ENCODE data around the gene FOXP4. TPM values are rescaled to one million over a fixed set of nuclear protein-coding genes. Genes with fewer than 3 reads are reported as not detected.

The FOXP4 gene
- total RNA-seq, 1 experiment from 2014 or later, result 26.0 TPM

DNA sequence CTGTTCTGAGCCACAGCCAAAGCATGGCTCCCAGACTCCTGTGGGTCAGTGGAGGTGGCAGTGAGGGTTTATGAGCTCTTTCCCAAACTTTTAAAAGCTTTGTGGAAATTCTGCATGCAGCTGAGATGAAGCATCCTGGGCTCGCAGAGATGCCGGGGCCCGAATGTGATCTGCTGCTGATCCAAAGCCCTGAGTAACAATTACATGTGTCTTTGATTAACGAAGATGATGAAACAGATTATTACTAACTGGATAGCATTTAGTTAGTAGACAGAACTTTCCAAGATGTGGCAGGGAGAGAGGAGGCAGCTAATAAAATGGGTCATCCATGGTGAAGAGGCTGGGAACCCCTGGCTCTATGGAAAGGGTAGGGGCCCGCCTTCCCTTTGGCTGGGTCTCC lies 48.1 kb downstream of the FOXP4 start:
- Histone ChIP-seq H3K4me3 (no peak overlapping the region), H2AFZ (no peak overlapping the region), H3K9me3 (ENCODE audit: insufficient read depth, low read depth) (no peaks in the 10 kb centered on the region), H3K4me1 (replicated peaks; ENCODE audit: insufficient read depth) (no peaks in the 10 kb centered on the region), H3K4me2 (no peak overlapping the region), H4K20me1 (ENCODE audit: insufficient read depth) (no peaks in the 10 kb centered on the region), H3K79me2 (ENCODE audit: low read depth) (no peaks in the 10 kb centered on the region), H3K27me3 (ENCODE audit: insufficient read depth, low read depth) (no peaks in the 10 kb centered on the region), H3K9me2 (ENCODE audit: insufficient read depth) (no peaks in the 10 kb centered on the region), H3K36me3 (ENCODE audit: low read depth) (no peaks in the 10 kb centered on the region), H3K27ac (no peak overlapping the region), H3F3A (ENCODE audit: insufficient read depth, low read depth) (0 out of 2 replicates have a peak, but pooled peaks cover 7% of the 10 kb centered on the region)
- TF ChIP-seq EZH2 (IDR thresholded peaks at IDR 0.05; ENCODE audit: low read depth), result no peak
- TF ChIP-seq, protein P1, sequence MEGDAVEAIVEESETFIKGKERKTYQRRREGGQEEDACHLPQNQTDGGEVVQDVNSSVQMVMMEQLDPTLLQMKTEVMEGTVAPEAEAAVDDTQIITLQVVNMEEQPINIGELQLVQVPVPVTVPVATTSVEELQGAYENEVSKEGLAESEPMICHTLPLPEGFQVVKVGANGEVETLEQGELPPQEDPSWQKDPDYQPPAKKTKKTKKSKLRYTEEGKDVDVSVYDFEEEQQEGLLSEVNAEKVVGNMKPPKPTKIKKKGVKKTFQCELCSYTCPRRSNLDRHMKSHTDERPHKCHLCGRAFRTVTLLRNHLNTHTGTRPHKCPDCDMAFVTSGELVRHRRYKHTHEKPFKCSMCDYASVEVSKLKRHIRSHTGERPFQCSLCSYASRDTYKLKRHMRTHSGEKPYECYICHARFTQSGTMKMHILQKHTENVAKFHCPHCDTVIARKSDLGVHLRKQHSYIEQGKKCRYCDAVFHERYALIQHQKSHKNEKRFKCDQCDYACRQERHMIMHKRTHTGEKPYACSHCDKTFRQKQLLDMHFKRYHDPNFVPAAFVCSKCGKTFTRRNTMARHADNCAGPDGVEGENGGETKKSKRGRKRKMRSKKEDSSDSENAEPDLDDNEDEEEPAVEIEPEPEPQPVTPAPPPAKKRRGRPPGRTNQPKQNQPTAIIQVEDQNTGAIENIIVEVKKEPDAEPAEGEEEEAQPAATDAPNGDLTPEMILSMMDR (conservative IDR thresholded peaks at IDR 0.05), result no peak
- ChIA-PET CTCF (no interaction called here), POLR2A (ENCODE audit: unreplicated experiment) (no interaction called here)
- no TSS peak for BruUV-seq (replicated peaks)
- intact Hi-C loops (cut with micrococcal nuclease; ENCODE audit: unreplicated experiment), result loop anchor here (1.0 kb wide), 1 partner anchor 42 kb away; no protein-coding TSS in a partner anchor
- DNase-seq, result no peak

DNA sequence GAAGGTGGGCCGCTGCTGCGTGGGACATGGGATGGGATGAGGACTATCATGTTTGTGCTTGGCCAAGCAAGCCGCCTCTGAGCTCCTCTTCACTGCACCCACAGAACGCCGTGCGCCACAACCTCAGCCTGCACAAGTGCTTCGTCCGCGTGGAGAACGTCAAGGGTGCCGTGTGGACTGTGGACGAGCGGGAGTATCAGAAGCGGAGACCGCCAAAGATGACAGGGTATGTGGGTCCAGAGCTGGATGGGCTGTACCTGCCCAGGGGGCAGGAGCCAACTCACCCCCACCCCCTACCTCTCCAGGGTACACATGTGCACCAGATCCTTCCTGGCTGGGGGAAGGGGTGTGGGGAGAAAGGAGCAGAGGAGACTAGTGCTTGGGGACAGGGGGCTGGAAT lies 48.6 kb downstream of the FOXP4 start:
- no peak overlapping the region for H2AFZ ChIP-seq
- no peaks in the 10 kb centered on the region for H3K9me2 ChIP-seq (ENCODE audit: insufficient read depth)
- H3K27ac ChIP-seq, result no peak overlapping the region
- no peaks in the 10 kb centered on the region for H3K36me3 ChIP-seq (ENCODE audit: low read depth)
- H3K4me3 ChIP-seq, result no peak overlapping the region
- H3F3A ChIP-seq (ENCODE audit: insufficient read depth, low read depth), result 0 out of 2 replicates have a peak, but pooled peaks cover 7% of the 10 kb centered on the region
- DNase-seq, result no peak
- no peak overlapping the region for H3K4me2 ChIP-seq
- no peak for TF ChIP-seq EZH2 (IDR thresholded peaks at IDR 0.05; ENCODE audit: low read depth)
- TF ChIP-seq, protein P1 (conservative IDR thresholded peaks at IDR 0.05), result no peak
- POLR2A ChIA-PET (ENCODE audit: unreplicated experiment), result no interaction called here
- H3K79me2 ChIP-seq (ENCODE audit: low read depth), result no peaks in the 10 kb centered on the region
- H3K4me1 ChIP-seq (replicated peaks; ENCODE audit: insufficient read depth), result no peaks in the 10 kb centered on the region
- intact Hi-C loops (cut with micrococcal nuclease; ENCODE audit: unreplicated experiment), result loop anchor here (1.0 kb wide), 1 partner anchor 42 kb away; no protein-coding TSS in a partner anchor
- BruUV-seq (replicated peaks), result no TSS peak
- H3K9me3 ChIP-seq (ENCODE audit: insufficient read depth, low read depth), result no peaks in the 10 kb centered on the region
- H3K27me3 ChIP-seq (ENCODE audit: insufficient read depth, low read depth), result no peaks in the 10 kb centered on the region
- CTCF ChIA-PET, result no interaction called here
- H4K20me1 ChIP-seq (ENCODE audit: insufficient read depth), result no peaks in the 10 kb centered on the region

DNA sequence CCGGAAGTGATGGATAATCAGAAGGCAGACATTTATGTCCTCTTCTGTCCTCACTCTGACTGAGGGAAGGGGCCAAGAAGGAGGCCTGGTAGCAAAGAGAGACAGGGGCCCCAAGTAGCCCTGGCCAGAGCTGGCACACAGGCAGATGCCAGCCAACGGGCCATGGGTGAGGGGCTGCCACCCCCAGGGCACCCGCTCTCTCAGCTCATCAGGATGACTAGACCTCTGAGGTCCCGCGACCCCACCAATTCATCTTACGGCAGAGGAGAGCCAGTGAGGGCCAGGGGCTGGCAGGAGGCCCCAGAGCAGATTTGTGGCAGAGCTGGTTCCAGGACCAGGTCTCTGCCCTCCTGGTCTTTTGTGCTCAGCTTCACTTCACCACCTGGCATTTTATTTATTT lies 49.0 kb downstream of the FOXP4 start:
- no peak overlapping the region for H2AFZ ChIP-seq
- H3K9me2 ChIP-seq (ENCODE audit: insufficient read depth), result no peaks in the 10 kb centered on the region
- H3K27me3 ChIP-seq (ENCODE audit: insufficient read depth, low read depth), result no peaks in the 10 kb centered on the region
- H3K27ac ChIP-seq, result no peak overlapping the region
- no peak overlapping the region for H3K4me3 ChIP-seq
- H3K4me1 ChIP-seq (replicated peaks; ENCODE audit: insufficient read depth), result no peaks in the 10 kb centered on the region
- no peaks in the 10 kb centered on the region for H3K9me3 ChIP-seq (ENCODE audit: insufficient read depth, low read depth)
- POLR2A ChIA-PET (ENCODE audit: unreplicated experiment), result no interaction called here
- no peak for TF ChIP-seq EZH2 (IDR thresholded peaks at IDR 0.05; ENCODE audit: low read depth)
- TF ChIP-seq, protein P1 (conservative IDR thresholded peaks at IDR 0.05), result no peak
- intact Hi-C loops (cut with micrococcal nuclease; ENCODE audit: unreplicated experiment), result no loop called here
- no peaks in the 10 kb centered on the region for H3K36me3 ChIP-seq (ENCODE audit: low read depth)
- 0 out of 2 replicates have a peak, but pooled peaks cover 7% of the 10 kb centered on the region for H3F3A ChIP-seq (ENCODE audit: insufficient read depth, low read depth)
- BruUV-seq (replicated peaks), result no TSS peak
- H3K4me2 ChIP-seq, result no peak overlapping the region
- H3K79me2 ChIP-seq (ENCODE audit: low read depth), result no peaks in the 10 kb centered on the region
- no peak for DNase-seq
- H4K20me1 ChIP-seq (ENCODE audit: insufficient read depth), result no peaks in the 10 kb centered on the region
- CTCF ChIA-PET, result interaction anchor here (0.6 kb wide), 1 partner anchor 284 kb away, joined by 4 read pairs; no protein-coding TSS in a partner anchor
